Measurements from ENCODE around the gene DHX57.
"Not testable (repeated sequence)": the region's sequence is repeated elsewhere in the genome, so short reads cannot be mapped to it uniquely, and the experiment has no call there.

The DHX57 gene

GRCh38 chr2:38806733-38807059 lies 69.0 kb downstream of the DHX57 start:
- DNase-seq: no peak

GRCh38 chr2:38806015-38806732 lies 69.6 kb downstream of the DHX57 start:
- intact Hi-C loops (cut with DNase I): no loop called here
- DNase-seq: no peak

More at GRCh38 chr2:38806733-38807059, 69.0 kb downstream of the DHX57 start:
- intact Hi-C loops (cut with DNase I): no loop called here

GRCh38 chr2:38797953-38798352 lies 77.8 kb downstream of the DHX57 start:
- no peak for DNase-seq
- intact Hi-C loops (cut with DNase I): no loop called here

GRCh38 chr2:38797250-38797676 lies 78.5 kb downstream of the DHX57 start:
- DNase-seq: no peak
- intact Hi-C loops (cut with DNase I): no loop called here

- peak in 24 of 42 donors; percentile 3 to 59 (median 17) for DNase-seq
- intact Hi-C loops (cut with DNase I): not testable (repeated sequence)
Measured at GRCh38 chr2:38795016-38795415, 80.7 kb downstream of the DHX57 start.

GRCh38 chr2:38794235-38794946 lies 81.3 kb downstream of the DHX57 start:
- no peak for DNase-seq
- intact Hi-C loops (cut with DNase I): no loop called here

- no peak for DNase-seq
- intact Hi-C loops (cut with DNase I): no loop called here
Measured at GRCh38 chr2:38793511-38793910, 82.2 kb downstream of the DHX57 start.

- DNase-seq: no peak
- intact Hi-C loops (cut with DNase I): no loop called here
Measured at GRCh38 chr2:38792751-38793150, 83.0 kb downstream of the DHX57 start.

- intact Hi-C loops (cut with DNase I): not testable (repeated sequence)
Measured at GRCh38 chr2:38792321-38792720, 83.4 kb downstream of the DHX57 start.

GRCh38 chr2:38791744-38792143 lies 84.0 kb downstream of the DHX57 start:
- intact Hi-C loops (cut with DNase I): no loop called here
- no peak for DNase-seq

More at GRCh38 chr2:38792321-38792720, 83.4 kb downstream of the DHX57 start:
- not testable (repeated sequence) for DNase-seq

- DNase-seq: no peak
- intact Hi-C loops (cut with DNase I): no loop called here
Measured at GRCh38 chr2:38789691-38790090, 86.0 kb downstream of the DHX57 start.

GRCh38 chr2:38788306-38788705 lies 87.4 kb downstream of the DHX57 start:
- intact Hi-C loops (cut with DNase I): no loop called here
- DNase-seq: no peak

GRCh38 chr2:38783586-38783985 lies 92.1 kb downstream of the DHX57 start:
- intact Hi-C loops (cut with DNase I): no loop called here
- no peak for DNase-seq

GRCh38 chr2:38778687-38779082 lies 97.0 kb downstream of the DHX57 start:
- intact Hi-C loops (cut with DNase I): no loop called here
- DNase-seq: no peak

- DNase-seq: no peak
- intact Hi-C loops (cut with DNase I): no loop called here
Measured at GRCh38 chr2:38776531-38776930, 99.2 kb downstream of the DHX57 start.

- intact Hi-C loops (cut with DNase I): no loop called here
- DNase-seq: no peak
Measured at GRCh38 chr2:38775921-38776225, 99.9 kb downstream of the DHX57 start.

GRCh38 chr2:38775097-38775920 lies 100.4 kb downstream of the DHX57 start:
- DNase-seq: no peak
- intact Hi-C loops (cut with DNase I): no loop called here

- intact Hi-C loops (cut with DNase I): no loop called here
- DNase-seq: no peak
Measured at GRCh38 chr2:38771632-38772031, 104.1 kb downstream of the DHX57 start.

- DNase-seq: no peak
- intact Hi-C loops (cut with DNase I): no loop called here
Measured at GRCh38 chr2:38765551-38765950, 110.2 kb downstream of the DHX57 start.

GRCh38 chr2:38765149-38765548 lies 110.6 kb downstream of the DHX57 start:
- intact Hi-C loops (cut with DNase I): no loop called here
- DNase-seq: no peak

Data from head of caudate nucleus (tissue), 42 donors.